NT2/D1 (cell line): ENCODE data around the gene KDM4C.

Experiments
- DNase-seq: peaks from one replicate; pipeline ENCODE4 v3.0.0-alpha.2; 2011; ENCODE audit warnings: low read depth, low spot score
- H3K27me3 ChIP-seq: 2 replicates; pipeline ENCODE4 v1.6.0; 2011; ENCODE audit warnings: mild to moderate bottlenecking; ENCODE audit not compliant: insufficient read length, insufficient read depth
- H3K36me3 ChIP-seq: 2 replicates; pipeline ENCODE4 v1.6.1; 2011; ENCODE audit warnings: mild to moderate bottlenecking, low read length, mixed read lengths; ENCODE audit not compliant: insufficient read depth, insufficient read length
- H3K4me1 ChIP-seq: 2 replicates; pipeline ENCODE4 v1.5.1; 2011; ENCODE audit not compliant: insufficient read depth, insufficient read length
- H3K4me3 ChIP-seq: 2 replicates; pipeline ENCODE4 v1.5.1; 2011; ENCODE audit warnings: low read depth; ENCODE audit not compliant: insufficient read length
- H3K9ac ChIP-seq: 2 replicates; pipeline ENCODE4 v1.6.0; 2011; ENCODE audit warnings: low read depth; ENCODE audit not compliant: insufficient read length
- H3K9me3 ChIP-seq: 2 replicates; pipeline ENCODE4 v1.5.1; 2011; ENCODE audit warnings: mild to moderate bottlenecking, low read length; ENCODE audit not compliant: insufficient read depth
- SUZ12 ChIP-seq: IDR thresholded peaks from 2 replicates; pipeline ENCODE4 v1.6.1; 2011; ENCODE audit not compliant: insufficient read length, insufficient read depth; ENCODE audit errors: extremely low read depth
- YY1 ChIP-seq: IDR thresholded peaks from 2 replicates; pipeline ENCODE4 v1.6.1; 2011; ENCODE audit not compliant: insufficient read length, insufficient read depth
- ZNF274 ChIP-seq: IDR thresholded peaks from 2 replicates; pipeline ENCODE4 v1.6.1; 2011; ENCODE audit warnings: mild to moderate bottlenecking, low read depth, low read length

The KDM4C gene

GRCh38 chr9:6780690-6781089, 22.9 kb downstream of the KDM4C start:
- DNase-seq: no peak
- no peaks in the 10 kb centered on the region for H3K9me3 ChIP-seq
- no peak for TF ChIP-seq ZNF274
- no peak for TF ChIP-seq SUZ12
- no peak for TF ChIP-seq YY1
- no peak overlapping the region for H3K4me3 ChIP-seq
- peaks cover 4% of the 10 kb centered on the region for H3K4me1 ChIP-seq
- no peak overlapping the region for H3K9ac ChIP-seq
- H3K27me3 ChIP-seq: no peaks in the 10 kb centered on the region
- H3K36me3 ChIP-seq: no peaks in the 10 kb centered on the region

DNA sequence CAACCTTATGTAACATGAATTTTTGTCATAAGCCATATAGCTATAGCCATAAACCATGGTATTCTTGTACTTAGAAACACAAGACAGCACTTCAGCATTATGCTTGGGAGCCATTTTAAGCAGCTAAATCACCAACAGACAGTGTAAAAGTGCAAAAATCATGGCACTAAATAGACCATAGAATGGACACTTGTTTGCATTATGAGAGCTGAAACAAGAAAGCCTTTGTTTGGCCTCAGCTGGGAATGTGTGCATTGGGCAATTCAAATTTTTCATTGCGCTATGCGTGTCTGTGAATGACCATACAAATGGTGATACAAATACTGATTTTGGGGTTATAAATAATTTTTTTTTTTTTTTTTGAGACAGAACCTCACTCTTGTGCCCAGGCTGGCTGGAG, 23.7 kb downstream of the KDM4C start:
- H3K27me3 ChIP-seq: no peaks in the 10 kb centered on the region
- H3K4me1 ChIP-seq: peaks cover 4% of the 10 kb centered on the region
- DNase-seq: no peak
- TF ChIP-seq ZNF274 (no peak), YY1 (no peak), SUZ12 (no peak)
- H3K4me3 ChIP-seq: no peak overlapping the region
- no peak overlapping the region for H3K9ac ChIP-seq
- no peaks in the 10 kb centered on the region for H3K9me3 ChIP-seq
- no peaks in the 10 kb centered on the region for H3K36me3 ChIP-seq

- no peak overlapping the region for H3K4me3 ChIP-seq
- TF ChIP-seq SUZ12 (no peak), ZNF274 (no peak), YY1 (no peak)
- H3K36me3 ChIP-seq: no peaks in the 10 kb centered on the region
- H3K27me3 ChIP-seq: no peaks in the 10 kb centered on the region
- H3K4me1 ChIP-seq: peaks cover 4% of the 10 kb centered on the region
- H3K9ac ChIP-seq: no peak overlapping the region
- DNase-seq: no peak
- no peaks in the 10 kb centered on the region for H3K9me3 ChIP-seq
These were observed 24.6 kb downstream of the KDM4C start for GRCh38 chr9:6782345-6782744.

GRCh38 chr9:6782981-6783380, 25.2 kb downstream of the KDM4C start:
- H3K9ac ChIP-seq: no peak overlapping the region
- no peak for TF ChIP-seq YY1
- TF ChIP-seq SUZ12: no peak
- TF ChIP-seq ZNF274: no peak
- H3K9me3 ChIP-seq: no peaks in the 10 kb centered on the region
- H3K36me3 ChIP-seq: no peaks in the 10 kb centered on the region
- no peaks in the 10 kb centered on the region for H3K27me3 ChIP-seq
- peaks cover 8% of the 10 kb centered on the region for H3K4me1 ChIP-seq
- DNase-seq: no peak
- H3K4me3 ChIP-seq: no peak overlapping the region

- Histone ChIP-seq H3K36me3 (no peaks in the 10 kb centered on the region), H3K27me3 (no peaks in the 10 kb centered on the region), H3K4me1 (peaks cover 11% of the 10 kb centered on the region), H3K9ac (no peak overlapping the region), H3K4me3 (no peak overlapping the region), H3K9me3 (no peaks in the 10 kb centered on the region)
- TF ChIP-seq SUZ12: no peak
- TF ChIP-seq ZNF274: no peak
- TF ChIP-seq YY1: no peak
- no peak for DNase-seq
These were observed 26.0 kb downstream of the KDM4C start for GRCh38 chr9:6783753-6784152.

DNA sequence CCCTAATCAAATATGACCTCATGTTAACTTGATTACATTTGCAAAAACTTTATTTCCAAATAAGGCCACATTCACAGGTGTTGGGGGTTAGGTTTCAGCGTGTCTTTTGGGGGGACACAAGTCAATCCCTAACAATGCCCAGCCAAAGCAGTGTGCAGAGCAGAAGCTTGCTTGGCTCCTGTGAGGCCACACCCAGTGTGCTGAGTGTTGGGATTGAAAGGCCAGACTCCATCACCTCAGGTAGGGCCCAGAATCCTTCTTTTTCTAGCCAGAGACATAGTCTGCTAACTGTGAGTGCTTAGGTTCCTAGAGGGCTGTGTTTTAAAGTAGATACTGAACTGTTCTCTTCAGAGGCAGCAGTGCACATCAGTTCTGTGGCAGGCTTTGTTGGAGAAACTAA, 27.9 kb downstream of the KDM4C start:
- no peak overlapping the region for H3K4me3 ChIP-seq
- TF ChIP-seq YY1 (no peak), ZNF274 (no peak), SUZ12 (no peak)

DNA sequence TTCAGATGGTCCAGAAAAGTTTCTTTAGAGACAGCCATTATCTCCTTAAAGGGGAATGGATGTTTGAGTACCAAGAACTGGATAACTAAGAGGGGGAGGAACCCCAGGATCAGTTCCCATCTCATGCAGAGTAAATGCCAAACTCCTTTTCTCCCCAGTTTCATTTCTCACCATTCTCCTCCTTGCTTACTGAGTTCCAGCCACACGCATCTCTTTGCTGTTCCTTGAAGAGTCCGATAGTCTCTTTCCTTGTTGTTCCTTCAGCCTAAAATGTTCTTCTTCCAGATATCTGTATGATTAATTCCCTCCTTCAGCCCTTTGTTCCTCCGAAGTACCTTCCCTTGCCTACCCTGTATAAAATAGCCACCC, 30.0 kb downstream of the KDM4C start:
- no peaks in the 10 kb centered on the region for H3K36me3 ChIP-seq
- H3K4me1 ChIP-seq: peaks cover 8% of the 10 kb centered on the region
- H3K4me3 ChIP-seq: no peak overlapping the region
- H3K9me3 ChIP-seq: no peaks in the 10 kb centered on the region
- no peak for DNase-seq
- no peak overlapping the region for H3K9ac ChIP-seq
- TF ChIP-seq ZNF274 (no peak), YY1 (no peak), SUZ12 (no peak)
- H3K27me3 ChIP-seq: no peaks in the 10 kb centered on the region

More for the DNA sequence above, 27.9 kb downstream of the KDM4C start:
- no peak overlapping the region for H3K9ac ChIP-seq
- peaks cover 8% of the 10 kb centered on the region for H3K4me1 ChIP-seq
- no peak for DNase-seq
- no peaks in the 10 kb centered on the region for H3K36me3 ChIP-seq
- no peaks in the 10 kb centered on the region for H3K9me3 ChIP-seq
- H3K27me3 ChIP-seq: no peaks in the 10 kb centered on the region
